HCT116 (cell line): ENCODE results near the gene IMPA2. TPM values are rescaled to one million over a fixed set of nuclear protein-coding genes. Genes with fewer than 3 reads are reported as not detected.

Experiments used
- ATAC-seq: fragments of 200-7000 bp; cut with Tn5 transposase; 2 replicates; pipeline ENCODE4 v1.9.1; 2020; ENCODE audit warnings: mild to moderate bottlenecking, moderate library complexity
- BruUV-seq: library from RNA; stranded (reverse); fragments of 400-500 nt; replicated peaks from 2 replicates; lab custom pipeline; 2021; lab: Mats Ljungman, UMichigan
- CTCF ChIA-PET: fragments of 300-600 bp; sonication (Branson Sonifier 250); formaldehyde crosslinking; loops from one replicate; lab custom pipeline; 2021; ENCODE audit warnings: antibody characterized with exemption; lab: Charles Lee
- POLR2A ChIA-PET: fragments of 300-600, 350-600 bp; sonication (Branson Sonifier 250); formaldehyde crosslinking; loops from one replicate; lab custom pipeline; 2021; ENCODE audit warnings: antibody characterized with exemption; lab: Charles Lee
- RAD21 ChIA-PET, 2 experiments: fragments of 300-600 bp; sonication (Branson Sonifier 250); formaldehyde crosslinking; loops; one replicate each; lab custom pipeline; 2023; ENCODE audit warnings: low total read pairs in 2 of 2; ENCODE audit not compliant: uncharacterized antibody in 2 of 2, unreplicated experiment in 2 of 2, low non-redundant PET in 1 of 2; lab: Charles Lee
- DNase-seq: peaks from one replicate; pipeline ENCODE4 v3.0.0-alpha.2; 2010; ENCODE audit warnings: low read depth, low spot score
- H2AFZ ChIP-seq: fragments of 200-600 bp; shearing (Covaris generic), sonication (generic); 2 replicates; pipeline ENCODE4 v1.6.1; 2017; ENCODE audit warnings: low read depth, mixed run types, mixed read lengths, antibody characterized with exemption, low read length; ENCODE audit not compliant: poor library complexity, severe bottlenecking
- H3K27ac ChIP-seq: 2 replicates; pipeline ENCODE4 v1.5.1; 2012; ENCODE audit warnings: low read depth, low read length
- H3K27me3 ChIP-seq: fragments of 200-600 bp; sonication (generic); 2 replicates; pipeline ENCODE4 v1.6.1; 2016; ENCODE audit warnings: mixed run types, low read length, mixed read lengths; ENCODE audit not compliant: insufficient read depth
- H3K36me3 ChIP-seq, 2 experiments: fragments of 200-500 bp in 1 of 2; fragments of 200-600 bp in 1 of 2; sonication (Bioruptor generic) in 1 of 2; sonication (generic) in 1 of 2; 2 replicates each; pipeline versions ENCODE4 v1.5.1 to v1.6.1; 2014 to 2016; ENCODE audit warnings: low read length in 2 of 2, inconsistent platforms in 1 of 2, mixed read lengths in 1 of 2, mixed run types in 1 of 2; ENCODE audit not compliant: insufficient read depth in 2 of 2, control insufficient read depth in 1 of 2
- H3K4me1 ChIP-seq, 2 experiments: fragments of 200-600 bp in 1 of 2; sonication (generic) in 1 of 2; 2 replicates each; pipeline versions ENCODE4 v1.5.1 to v1.6.1; 2012 to 2017; ENCODE audit warnings: low read length in 2 of 2, inconsistent platforms in 1 of 2, mild to moderate bottlenecking in 1 of 2, mixed read lengths in 1 of 2, mixed run types in 1 of 2, moderate library complexity in 1 of 2; ENCODE audit not compliant: insufficient read depth in 2 of 2, control insufficient read depth in 1 of 2
- H3K4me2 ChIP-seq: fragments of 200-600 bp; sonication (generic); 2 replicates; pipeline ENCODE4 v1.6.1; 2017; ENCODE audit warnings: mixed run types, low read length, mixed read lengths
- H3K4me3 ChIP-seq, 2 experiments: fragments of 200-600 bp in 1 of 2; sonication (generic) in 1 of 2; replicated peaks in 1 of 2; 2 replicates each; pipeline ENCODE4 v1.5.1; 2011 to 2016; ENCODE audit warnings: low read length in 2 of 2, control low read depth in 1 of 2, low read depth in 1 of 2, mild to moderate bottlenecking in 1 of 2, mixed read lengths in 1 of 2, mixed run types in 1 of 2
- H3K79me2 ChIP-seq: fragments of 200-600 bp; sonication (generic); 2 replicates; pipeline ENCODE4 v1.6.1; 2017; ENCODE audit warnings: mild to moderate bottlenecking, mixed run types, low read length, moderate library complexity, mixed read lengths; ENCODE audit not compliant: insufficient read depth
- H3K9ac ChIP-seq: fragments of 200-600 bp; sonication (generic); 2 replicates; pipeline ENCODE4 v1.6.1; 2016; ENCODE audit warnings: low read length, mixed read lengths
- H3K9me2 ChIP-seq: fragments of 200-600 bp; sonication (generic), shearing (Covaris generic); 2 replicates; pipeline ENCODE4 v1.6.1; 2017; ENCODE audit warnings: mixed run types, mild to moderate bottlenecking, moderate library complexity; ENCODE audit not compliant: insufficient read depth
- H3K9me3 ChIP-seq, 2 experiments: fragments of 200-500 bp in 1 of 2; fragments of 200-600 bp in 1 of 2; sonication (Bioruptor generic) in 1 of 2; sonication (generic) in 1 of 2; 2 replicates each; pipeline ENCODE4 v1.6.1; 2014 to 2017; ENCODE audit warnings: low read length in 2 of 2, mixed read lengths in 2 of 2, inconsistent platforms in 1 of 2, low read depth in 1 of 2, mild to moderate bottlenecking in 1 of 2, mixed run types in 1 of 2, moderate library complexity in 1 of 2; ENCODE audit not compliant: control insufficient read depth in 1 of 2, insufficient read depth in 1 of 2
- H4K20me1 ChIP-seq: fragments of 200-600 bp; sonication (generic), shearing (Covaris generic); 2 replicates; pipeline ENCODE4 v1.6.1; 2017; ENCODE audit warnings: mixed run types, mild to moderate bottlenecking, moderate library complexity; ENCODE audit not compliant: insufficient read depth
- ATF3 ChIP-seq: IDR thresholded peaks from 2 replicates; pipeline ENCODE4 v1.6.1; 2012
- CEBPB ChIP-seq: IDR thresholded peaks from 2 replicates; pipeline ENCODE4 v1.6.1; 2012; ENCODE audit warnings: low read depth
- CTCF ChIP-seq, 3 experiments: fragments of 200-600 bp in 1 of 3; sonication (generic) in 1 of 3; IDR thresholded peaks in 2 of 3; conservative IDR thresholded peaks in 1 of 3; 2 replicates each; pipeline ENCODE4 v1.5.1; 2012 to 2017; ENCODE audit warnings: low read depth in 2 of 3, low read length in 2 of 3, antibody characterized with exemption in 1 of 3, borderline replicate concordance in 1 of 3, control low read depth in 1 of 3, mild to moderate bottlenecking in 1 of 3, mixed read lengths in 1 of 3, mixed run types in 1 of 3, moderate library complexity in 1 of 3; ENCODE audit not compliant: insufficient read depth in 1 of 3
- EGR1 ChIP-seq: IDR thresholded peaks from 2 replicates; pipeline ENCODE4 v1.6.1; 2012; ENCODE audit warnings: low read depth
- ELF1 ChIP-seq: IDR thresholded peaks from 2 replicates; pipeline ENCODE4 v1.6.1; 2012; ENCODE audit warnings: low read depth, borderline replicate concordance
- EZH2 ChIP-seq: fragments of 200-600 bp; sonication (generic); IDR thresholded peaks from 2 replicates; pipeline ENCODE4 v1.6.1; 2017; ENCODE audit warnings: antibody characterized with exemption, mixed run types
- FOSL1 ChIP-seq: IDR thresholded peaks from 2 replicates; pipeline ENCODE4 v1.6.1; 2012; ENCODE audit warnings: low read depth
- JUND ChIP-seq: IDR thresholded peaks from 2 replicates; pipeline ENCODE4 v1.6.1; 2012
- MAX ChIP-seq: IDR thresholded peaks from 2 replicates; pipeline ENCODE4 v1.6.1; 2012
- POLR2A ChIP-seq: IDR thresholded peaks from 2 replicates; pipeline ENCODE4 v1.7.0; 2011; ENCODE audit warnings: borderline replicate concordance; ENCODE audit not compliant: insufficient read depth, insufficient read length; ENCODE audit errors: extremely low read depth
- POLR2AphosphoS5 ChIP-seq: IDR thresholded peaks from 2 replicates; pipeline ENCODE4 v1.6.1; 2011; ENCODE audit warnings: mild to moderate bottlenecking, low read depth, low read length, moderate library complexity
- RAD21 ChIP-seq: IDR thresholded peaks from 2 replicates; pipeline ENCODE4 v1.6.1; 2012; ENCODE audit warnings: low read depth, mild to moderate bottlenecking
- REST ChIP-seq: IDR thresholded peaks from 2 replicates; pipeline ENCODE4 v1.6.1; 2012; ENCODE audit warnings: low read depth
- SP1 ChIP-seq: IDR thresholded peaks from 2 replicates; pipeline ENCODE4 v1.6.1; 2012; ENCODE audit warnings: low read depth
- intact Hi-C: fragments of 100-400 bp; cut with micrococcal nuclease; formaldehyde crosslinking; loops from 2 replicates; pipeline ENCODE4 v1.10.0; 2022
- total RNA-seq: library from RNA; stranded (reverse); gene quantifications from one replicate; pipeline ENCODE4 v1.2.1, GENCODE V29; 2021; ENCODE audit not compliant: unreplicated experiment

Gene IMPA2
- total RNA-seq, 1 experiment from 2014 or later = 32.5 TPM

GRCh38 chr18:11986061-11986460, 4.8 kb downstream of the IMPA2 start:
- no peak overlapping the region for H2AFZ ChIP-seq
- no peaks in the 10 kb centered on the region for H3K27me3 ChIP-seq
- ATAC-seq (no peak), DNase-seq (no peak)
- intact Hi-C loops = no loop called here
- no peak overlapping the region for H3K27ac ChIP-seq
- POLR2A ChIA-PET = no interaction called here
- TF ChIP-seq EGR1 (no peak), ATF3 (no peak), RAD21 (no peak), FOSL1 (no peak), CEBPB (no peak), ELF1 (no peak), CTCF (IDR thresholded peaks at IDR 0.05 in 2 of 3, conservative IDR thresholded peaks at IDR 0.05 in 1 of 3; ENCODE audit: borderline replicate concordance in 1 of 3, insufficient read depth in 1 of 3, low read depth in 2 of 3, low read length in 2 of 3) (no peak), POLR2A (no peak), SP1 (no peak), MAX (no peak), REST (no peak), POLR2AphosphoS5 (no peak), JUND (no peak), EZH2 (no peak)
- RAD21 ChIA-PET = no interaction called here
- 0 out of 2 replicates have a peak, but pooled peaks cover 3% of the 10 kb centered on the region for H3K79me2 ChIP-seq
- no peaks in the 10 kb centered on the region for H3K9me2 ChIP-seq
- peaks cover 9 to 19% of the 10 kb centered on the region in 2 experiments for H3K4me1 ChIP-seq
- H3K36me3 ChIP-seq = no peaks in the 10 kb centered on the region; a peak in 1 of 4 replicates
- H4K20me1 ChIP-seq = no peaks in the 10 kb centered on the region
- H3K9ac ChIP-seq = no peak overlapping the region
- H3K4me3 ChIP-seq = no peak overlapping the region
- H3K4me2 ChIP-seq = no peak overlapping the region
- H3K9me3 ChIP-seq = no peaks in the 10 kb centered on the region
- CTCF ChIA-PET = no interaction called here
- no TSS peak for BruUV-seq
